Measurements from ENCODE around the gene EHMT1.

EHMT1 gene

DNA sequence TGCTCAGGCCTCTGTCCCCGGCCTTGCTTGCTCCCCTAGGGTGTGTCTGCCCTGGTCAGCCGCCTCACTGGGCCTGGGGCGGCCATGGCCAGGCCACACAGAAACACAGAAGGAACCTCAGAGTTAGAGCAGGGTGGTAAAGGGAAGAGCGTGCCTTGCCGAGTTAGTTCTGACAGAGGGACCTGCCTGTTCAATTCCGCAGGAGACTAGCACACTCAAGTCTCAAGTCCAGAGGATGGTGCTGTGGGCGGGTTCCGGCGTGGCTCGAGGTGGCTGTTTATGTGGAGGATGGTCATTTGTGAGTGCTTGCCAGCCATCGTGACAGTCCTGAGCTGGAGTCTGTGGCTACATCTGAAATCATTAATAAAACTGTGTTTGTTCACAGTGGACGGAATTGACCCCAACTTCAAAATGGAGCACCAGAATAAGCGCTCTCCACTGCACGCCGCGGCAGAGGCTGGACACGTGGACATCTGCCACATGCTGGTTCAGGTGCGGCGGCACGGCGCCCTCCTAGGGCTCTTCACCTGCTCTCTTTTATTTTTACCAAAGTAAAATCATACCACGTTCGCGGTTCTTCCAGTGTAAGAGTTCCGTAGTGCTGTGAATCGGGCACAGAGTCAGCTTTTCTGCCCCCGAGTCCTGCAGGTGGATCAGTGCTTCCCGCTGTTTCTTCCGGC, 163.2 kb downstream of the EHMT1 start:
- no peak for DNase-seq (ENCODE audit: extremely low read depth in 1 of 2, low read depth in 1 of 2)

DNA sequence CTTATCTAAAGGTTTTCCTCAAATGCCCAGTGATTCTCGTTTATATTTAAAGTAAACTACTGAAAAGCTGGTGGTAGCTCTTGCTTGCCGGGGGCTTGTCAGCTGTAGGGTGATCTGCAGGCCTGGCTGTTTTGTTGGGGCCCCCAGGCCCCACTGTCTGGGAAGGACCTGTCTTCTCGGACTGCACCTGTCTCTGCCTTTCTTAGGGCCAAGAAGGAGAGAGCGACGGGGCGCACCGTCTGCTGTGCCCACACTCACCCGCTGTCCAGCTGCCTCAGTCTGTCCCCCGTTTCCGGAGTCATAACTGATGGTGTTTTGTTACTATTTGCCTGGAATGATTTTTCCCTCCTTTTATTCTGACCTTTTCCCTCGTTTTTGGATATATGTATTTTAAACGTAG, 164.7 kb downstream of the EHMT1 start:
- no peak for DNase-seq (ENCODE audit: extremely low read depth in 1 of 2, low read depth in 1 of 2)

GRCh38 chr9:137784046-137784445, 165.2 kb downstream of the EHMT1 start:
- DNase-seq (ENCODE audit: extremely low read depth in 1 of 2, low read depth in 1 of 2) = no peak

DNA sequence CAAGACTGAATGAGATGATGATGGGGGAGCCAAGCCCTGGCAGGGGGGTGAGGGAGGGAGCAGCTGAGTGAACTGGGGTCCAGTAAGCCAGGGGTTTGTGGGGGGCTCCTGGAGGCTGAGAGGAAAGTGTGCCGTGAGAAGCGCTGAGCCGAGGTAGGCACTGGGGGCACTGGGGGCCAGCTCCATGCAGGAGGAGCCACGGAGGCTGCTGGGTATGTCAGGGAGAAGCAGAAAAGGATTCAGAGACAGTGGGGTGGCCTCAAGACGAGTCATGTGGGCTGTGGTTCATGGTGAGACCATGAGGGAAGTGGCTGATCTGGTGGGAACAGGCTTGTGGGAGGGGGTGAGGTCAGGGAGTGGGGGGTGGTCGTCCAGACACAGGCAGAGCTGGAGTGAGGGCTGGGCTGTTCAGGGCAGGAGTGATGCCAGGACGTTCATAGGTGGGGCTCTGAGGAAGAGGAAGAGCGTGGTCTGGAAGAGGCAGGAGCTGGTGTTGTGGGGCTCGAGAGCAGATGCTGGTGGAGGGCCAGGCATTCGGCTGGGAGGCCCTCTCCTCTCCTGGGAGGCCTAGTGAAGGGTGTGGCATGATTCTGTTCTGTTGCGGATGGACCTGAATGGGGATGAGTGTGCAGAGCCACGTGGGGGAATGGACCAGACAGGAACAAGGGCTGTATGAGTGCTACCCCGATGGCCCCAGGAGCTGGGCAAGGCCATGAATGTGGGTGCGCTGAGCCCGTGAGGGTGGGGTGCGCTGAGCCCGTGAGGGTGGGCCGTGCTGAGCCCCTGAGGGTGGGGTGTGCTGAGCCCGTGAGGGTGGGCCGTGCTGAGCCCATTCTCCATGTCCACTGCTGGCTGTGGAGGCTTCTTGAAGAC, 166.1 kb downstream of the EHMT1 start:
- no peak for DNase-seq (ENCODE audit: extremely low read depth in 1 of 2, low read depth in 1 of 2)

- no peak for DNase-seq (ENCODE audit: extremely low read depth in 1 of 2, low read depth in 1 of 2)
Measured at GRCh38 chr9:137785704-137786161, 166.9 kb downstream of the EHMT1 start.

- DNase-seq (ENCODE audit: extremely low read depth in 1 of 2, low read depth in 1 of 2) = no peak
Measured at GRCh38 chr9:137786511-137786920, 167.7 kb downstream of the EHMT1 start.

DNA sequence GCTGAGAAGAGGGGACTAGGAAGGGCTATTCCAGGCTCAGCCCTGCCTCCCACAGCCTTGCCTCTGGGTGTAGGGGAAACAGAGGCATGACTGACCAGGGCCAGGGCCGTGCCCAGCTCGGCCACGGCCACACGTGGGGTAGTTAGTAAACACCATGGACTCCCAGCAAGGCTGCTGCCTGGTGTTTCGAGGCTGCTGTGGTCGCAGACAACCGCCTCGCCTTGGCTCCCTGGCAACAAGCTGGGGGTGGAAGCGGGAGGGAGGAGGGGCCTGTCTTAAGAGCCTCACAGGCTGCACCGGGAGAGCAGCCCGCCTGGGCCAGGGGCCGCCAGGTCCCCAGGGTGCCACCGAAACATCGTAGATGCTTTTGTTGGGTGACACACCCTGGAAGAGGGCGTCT, 168.6 kb downstream of the EHMT1 start:
- DNase-seq (ENCODE audit: extremely low read depth in 1 of 2, low read depth in 1 of 2) = no peak

GRCh38 chr9:137787786-137788505, 169.1 kb downstream of the EHMT1 start:
- DNase-seq (ENCODE audit: extremely low read depth in 1 of 2, low read depth in 1 of 2) = no peak

GRCh38 chr9:137788561-137789294, 169.9 kb downstream of the EHMT1 start:
- no peak for DNase-seq (ENCODE audit: extremely low read depth in 1 of 2, low read depth in 1 of 2)

DNA sequence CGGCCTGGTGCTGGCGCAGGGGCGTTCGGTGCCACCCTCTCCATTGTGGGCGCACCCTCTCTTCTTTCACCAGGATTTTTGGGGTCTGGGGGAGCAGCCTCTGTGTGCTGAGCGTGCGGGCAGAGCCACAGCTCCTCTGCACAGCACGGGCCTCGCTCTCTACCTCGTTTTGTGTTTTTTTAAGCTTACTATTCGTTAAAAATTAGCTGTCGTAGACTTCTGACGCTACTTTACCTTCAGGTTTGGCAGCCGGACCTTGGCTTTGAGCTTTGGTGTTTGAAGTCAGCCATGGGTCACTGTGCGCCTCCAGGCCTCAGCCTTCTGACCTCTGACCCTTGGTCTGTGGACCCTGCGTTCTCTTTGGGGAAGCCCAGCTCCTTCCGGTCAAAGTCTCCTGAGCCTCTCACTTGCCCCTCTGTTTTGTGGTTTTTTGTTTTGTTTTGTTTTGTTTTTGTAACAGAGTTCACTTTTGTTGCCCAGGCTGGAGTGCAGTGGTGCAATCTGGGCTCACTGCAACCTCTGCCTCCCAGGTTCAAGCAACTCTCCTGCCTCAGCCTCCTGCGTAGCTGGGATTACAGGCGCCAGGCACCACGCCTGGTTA, 170.6 kb downstream of the EHMT1 start:
- DNase-seq (ENCODE audit: extremely low read depth in 1 of 2, low read depth in 1 of 2) = no peak

GRCh38 chr9:137791947-137792346, 173.1 kb downstream of the EHMT1 start:
- no peak for DNase-seq (ENCODE audit: extremely low read depth in 1 of 2, low read depth in 1 of 2)

DNA sequence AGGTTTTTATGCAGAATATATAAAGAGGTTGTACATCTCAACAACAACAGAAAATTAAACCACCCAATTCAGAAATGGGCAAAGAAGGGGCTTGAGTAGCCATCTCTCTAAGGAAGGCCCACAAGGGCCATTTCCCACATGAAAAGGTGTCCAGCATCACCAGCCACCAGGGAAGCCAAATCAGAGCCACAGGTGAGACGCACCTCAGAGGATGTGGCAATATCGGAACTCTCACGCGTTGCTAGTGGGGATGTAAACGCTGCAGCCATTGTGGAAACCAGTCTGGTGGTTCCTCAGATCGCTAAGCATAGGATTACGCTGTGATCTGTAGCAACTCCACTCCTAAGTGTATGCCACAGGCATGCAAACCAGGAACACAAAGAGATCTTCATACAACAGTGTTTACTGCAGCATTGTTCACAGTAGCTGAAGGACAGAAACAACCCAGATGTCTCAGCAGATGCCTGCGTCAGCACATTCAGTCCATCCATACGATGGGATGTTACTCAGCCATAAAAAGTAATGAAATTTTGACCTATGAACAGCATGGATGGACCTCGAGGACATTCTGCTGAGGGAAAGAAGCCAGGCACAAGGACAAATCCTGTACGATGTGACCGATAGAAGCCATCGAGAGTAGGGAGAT, 174.5 kb downstream of the EHMT1 start:
- DNase-seq (ENCODE audit: extremely low read depth in 1 of 2, low read depth in 1 of 2) = no peak

DNA sequence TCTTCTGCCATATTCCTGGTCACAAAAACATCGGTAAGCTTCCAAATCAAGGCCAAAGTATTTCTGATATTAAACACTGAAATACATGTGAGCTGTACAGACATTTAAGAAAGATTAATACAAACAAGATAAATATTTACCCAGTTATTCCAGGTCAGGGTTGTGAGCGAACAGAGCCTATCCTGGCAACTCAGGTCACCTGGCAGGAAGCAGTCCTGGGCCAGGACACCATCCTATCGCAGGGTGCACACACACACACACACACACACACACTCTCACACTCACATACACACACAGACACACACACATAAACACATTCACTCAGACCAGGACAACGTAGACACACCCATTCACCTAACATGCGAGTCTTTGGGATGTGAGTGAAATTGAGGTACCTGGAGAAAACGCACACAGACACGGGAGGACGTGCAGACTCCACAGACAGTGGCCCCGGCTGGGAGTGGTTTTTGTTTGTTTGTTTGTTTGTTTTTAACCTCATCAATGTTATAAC, 176.4 kb downstream of the EHMT1 start:
- DNase-seq (ENCODE audit: extremely low read depth in 1 of 2, low read depth in 1 of 2) = no peak

- DNase-seq (ENCODE audit: extremely low read depth in 1 of 2, low read depth in 1 of 2) = no peak
Measured at GRCh38 chr9:137797206-137798120, 178.7 kb downstream of the EHMT1 start.

- DNase-seq (ENCODE audit: extremely low read depth in 1 of 2, low read depth in 1 of 2) = no peak
Measured at GRCh38 chr9:137798142-137798541, 179.3 kb downstream of the EHMT1 start.

GRCh38 chr9:137798901-137799629, 180.3 kb downstream of the EHMT1 start:
- DNase-seq (ENCODE audit: extremely low read depth in 1 of 2, low read depth in 1 of 2) = no peak

GRCh38 chr9:137799630-137799983, 180.8 kb downstream of the EHMT1 start:
- DNase-seq (ENCODE audit: extremely low read depth in 1 of 2, low read depth in 1 of 2) = no peak
